ENCODE results near the gene MORF4L1.

Gene MORF4L1

GRCh38 chr15:78937132-78937739, 64.5 kb downstream of the MORF4L1 start:
- no peak overlapping the region for H3K4me3 ChIP-seq
- H3K36me3 ChIP-seq = no peaks in the 10 kb centered on the region
- no peak overlapping the region for H3K27ac ChIP-seq
- intact Hi-C loops (cut with DNase I; ENCODE audit: low total_unique reads) = no loop called here
- no peak for TF ChIP-seq CTCF (IDR thresholded peaks at IDR 0.05)
- H3K4me1 ChIP-seq = peaks cover 0 to 22% (median 12%) of the 10 kb centered on the region in 4 donors
- H3K9me3 ChIP-seq = no peaks in the 10 kb centered on the region
- no peaks in the 10 kb centered on the region for H3K27me3 ChIP-seq
- DNase-seq = no peak

DNA sequence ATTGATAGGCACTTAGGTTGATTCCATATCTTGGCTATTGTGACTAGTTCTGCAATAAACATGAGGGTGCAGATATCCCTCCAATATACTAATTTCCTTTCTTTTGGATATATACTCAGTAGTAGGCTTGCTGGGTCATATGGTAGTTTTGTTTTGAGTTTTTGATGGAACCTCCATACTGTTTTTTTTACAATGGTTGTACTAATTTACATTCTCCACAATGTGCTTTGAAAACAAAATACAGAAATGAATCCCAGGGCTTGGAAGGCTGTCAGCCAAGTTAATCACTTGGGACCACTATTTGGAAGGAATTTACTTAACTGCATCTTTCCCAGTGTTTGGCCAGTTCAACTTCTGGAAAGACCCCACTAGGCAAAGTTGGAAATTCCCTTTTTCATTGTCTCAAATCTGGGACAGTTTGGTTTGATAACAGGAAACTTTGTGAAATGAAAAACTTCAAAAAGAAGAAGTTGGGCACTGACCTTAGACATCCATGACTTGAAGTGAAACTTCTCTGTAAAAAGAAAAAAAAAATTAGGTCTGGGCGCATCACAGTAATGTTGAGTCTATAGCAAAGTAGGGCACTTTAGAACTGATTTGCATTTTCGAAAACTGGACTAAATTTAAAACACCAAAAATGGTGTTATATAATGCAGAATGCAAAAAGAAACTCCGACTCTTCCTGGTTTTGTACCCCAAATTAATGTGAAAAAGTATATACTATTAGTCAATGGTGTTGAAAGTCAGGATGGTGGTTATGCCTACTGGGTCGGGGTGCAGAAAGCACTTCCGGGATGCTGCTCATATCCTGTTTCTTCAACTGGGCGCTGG, 66.2 kb downstream of the MORF4L1 start:
- Histone ChIP-seq H3K4me1 (peaks cover 0 to 12% (median 7%) of the 10 kb centered on the region in 4 donors), H3K4me3 (no peak overlapping the region), H3K36me3 (no peaks in the 10 kb centered on the region), H3K27ac (no peak overlapping the region), H3K27me3 (no peaks in the 10 kb centered on the region), H3K9me3 (no peaks in the 10 kb centered on the region)
- intact Hi-C loops (cut with DNase I; ENCODE audit: low total_unique reads) = no loop called here
- no peak for DNase-seq
- TF ChIP-seq CTCF (IDR thresholded peaks at IDR 0.05) = no peak

DNA sequence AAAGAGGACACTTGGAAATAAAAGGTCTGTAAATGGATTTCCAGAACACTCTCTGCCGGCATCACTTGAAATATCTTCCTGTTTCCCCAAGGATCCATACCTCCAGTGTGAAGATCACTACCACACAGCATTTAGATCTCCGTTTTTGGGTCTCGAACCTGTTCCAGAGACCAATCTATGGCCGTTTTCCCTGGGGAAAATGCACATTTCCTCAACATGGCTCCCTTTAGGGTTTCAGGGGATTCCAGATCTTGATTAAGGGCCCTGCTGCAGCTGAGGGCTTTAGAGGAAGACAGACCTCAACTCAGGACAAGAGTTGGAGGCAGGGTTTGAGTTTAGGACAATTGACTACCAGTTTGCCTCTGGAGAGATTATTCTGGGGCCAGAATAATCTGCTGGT, 70.1 kb downstream of the MORF4L1 start:
- Histone ChIP-seq H3K4me1 (peaks cover 0 to 17% (median 8%) of the 10 kb centered on the region in 4 donors), H3K27me3 (no peaks in the 10 kb centered on the region), H3K36me3 (no peaks in the 10 kb centered on the region), H3K4me3 (no peak overlapping the region), H3K9me3 (no peaks in the 10 kb centered on the region), H3K27ac (no peak overlapping the region)
- TF ChIP-seq CTCF (IDR thresholded peaks at IDR 0.05) = no peak
- no peak for DNase-seq
- intact Hi-C loops (cut with DNase I; ENCODE audit: low total_unique reads) = no loop called here

DNA sequence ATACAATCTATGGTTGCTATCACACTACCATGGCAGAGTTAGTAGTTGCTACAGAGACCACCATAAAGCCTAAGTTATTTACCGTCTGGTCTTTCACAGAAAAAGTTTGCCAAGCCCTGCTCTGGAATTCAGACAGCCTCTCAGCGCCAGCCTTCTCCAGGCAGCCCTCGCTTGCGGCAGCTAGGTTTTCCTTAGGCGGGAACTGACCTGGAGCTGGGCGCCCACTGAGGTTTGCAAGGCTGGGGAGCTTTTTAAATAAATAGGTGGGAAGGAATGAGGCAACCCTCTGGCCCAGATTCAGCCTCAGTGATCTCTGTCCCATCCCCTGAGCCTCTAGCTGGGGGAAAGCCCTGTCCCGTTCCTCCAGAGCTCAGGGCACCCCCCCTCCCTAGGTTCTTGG, 71.0 kb downstream of the MORF4L1 start:
- H3K4me3 ChIP-seq = peak overlapping the region; percentile 52 to 57
- no peaks in the 10 kb centered on the region for H3K27me3 ChIP-seq
- no peaks in the 10 kb centered on the region for H3K9me3 ChIP-seq
- intact Hi-C loops (cut with DNase I; ENCODE audit: low total_unique reads) = no loop called here
- no peak for TF ChIP-seq CTCF (IDR thresholded peaks at IDR 0.05)
- DNase-seq = no peak
- H3K36me3 ChIP-seq = no peaks in the 10 kb centered on the region
- peaks cover 0 to 17% (median 8%) of the 10 kb centered on the region in 4 donors for H3K4me1 ChIP-seq
- H3K27ac ChIP-seq = peak overlapping the region in 1 of 2 donors; percentile 56

- DNase-seq = no peak
- Histone ChIP-seq H3K9me3 (no peaks in the 10 kb centered on the region), H3K36me3 (no peaks in the 10 kb centered on the region), H3K4me3 (peak overlapping the region; percentile 52 to 57), H3K27ac (peak overlapping the region; percentile 49 to 56), H3K27me3 (no peaks in the 10 kb centered on the region), H3K4me1 (peaks cover 0 to 17% (median 8%) of the 10 kb centered on the region in 4 donors)
- intact Hi-C loops (cut with DNase I; ENCODE audit: low total_unique reads) = no loop called here
- TF ChIP-seq CTCF (IDR thresholded peaks at IDR 0.05) = no peak
These were observed 71.5 kb downstream of the MORF4L1 start for GRCh38 chr15:78944202-78944625.
